H54 (cell line): Measurements from ENCODE around the gene RAB30.
"Not testable (repeated sequence)": the region's sequence is repeated elsewhere in the genome, so short reads cannot be mapped to it uniquely, and the experiment has no call there.

Source experiments
- DNase-seq: peaks from one replicate; pipeline ENCODE4 v3.0.0; 2011; ENCODE audit warnings: low spot score, mixed read lengths; ENCODE audit not compliant: insufficient read length
- FAIRE-seq: peaks from 3 replicates; lab custom pipeline; 2011; peaks lifted over from hg19 to GRCh38; lab: Jason Lieb, UNC
- POLR2A ChIP-seq: IDR thresholded peaks from 2 replicates; pipeline ENCODE4 v1.6.1; 2011; ENCODE audit warnings: low read depth, mild to moderate bottlenecking, low read length

Gene RAB30

DNA sequence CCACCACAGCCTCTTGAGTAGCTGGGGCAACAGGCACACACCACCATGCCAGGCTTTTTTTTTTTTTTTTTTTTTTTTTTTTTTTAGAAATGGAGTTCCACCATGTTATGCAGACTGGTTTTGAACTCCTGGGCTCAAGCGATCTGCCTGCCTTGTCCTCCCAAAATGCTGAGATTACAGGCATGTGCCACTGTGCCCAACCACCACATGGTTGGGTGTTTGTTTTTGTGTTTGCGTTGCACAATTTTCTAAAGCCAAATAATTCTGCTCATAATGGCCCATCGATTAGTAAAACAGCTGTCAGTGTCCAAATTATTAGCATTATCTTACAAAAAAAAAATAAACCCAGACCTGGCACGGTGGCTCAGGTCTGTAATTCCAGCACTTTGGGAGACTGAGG lies 104.3 kb downstream of the RAB30 start:
- no peak for DNase-seq
- no peak for FAIRE-seq
- no peak for TF ChIP-seq POLR2A

DNA sequence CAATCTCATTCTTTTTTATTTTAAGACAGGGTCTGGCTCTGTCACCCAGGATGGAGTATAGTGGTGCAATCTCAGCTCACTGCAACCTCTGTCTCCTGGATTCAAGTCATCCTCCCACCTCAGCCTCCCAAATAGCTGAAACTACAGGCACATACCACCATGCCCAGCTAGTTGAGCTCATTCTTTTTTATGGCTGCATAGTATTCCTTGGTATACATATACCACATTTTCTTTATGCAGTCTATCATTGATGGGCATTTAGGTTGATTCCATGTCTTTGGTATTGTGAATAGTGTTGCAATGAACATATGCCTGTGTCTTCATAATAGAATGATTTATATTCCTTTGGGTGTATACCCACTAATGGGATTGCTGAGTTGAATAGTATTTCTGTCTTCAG lies 109.7 kb downstream of the RAB30 start:
- DNase-seq, FAIRE-seq: not testable (repeated sequence)

DNA sequence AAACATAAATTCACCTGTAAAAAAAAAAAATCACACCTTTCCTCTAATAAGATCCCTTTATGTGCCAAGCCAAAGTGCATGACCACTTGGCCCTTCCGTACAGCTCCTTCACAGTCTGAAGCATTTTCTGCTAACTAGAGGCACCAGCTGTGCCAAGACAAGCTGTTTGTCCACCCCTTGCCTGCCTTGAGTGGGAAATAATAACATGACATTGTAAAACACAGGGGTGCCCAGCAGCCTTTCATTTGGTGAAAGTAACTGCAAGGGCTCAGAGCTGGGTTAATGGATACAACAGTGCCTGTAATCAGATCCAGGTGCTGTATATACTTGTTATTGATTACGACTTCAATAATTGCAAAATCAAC lies 110.9 kb downstream of the RAB30 start:
- no peak for FAIRE-seq
- no peak for TF ChIP-seq POLR2A
- DNase-seq: no peak

DNA sequence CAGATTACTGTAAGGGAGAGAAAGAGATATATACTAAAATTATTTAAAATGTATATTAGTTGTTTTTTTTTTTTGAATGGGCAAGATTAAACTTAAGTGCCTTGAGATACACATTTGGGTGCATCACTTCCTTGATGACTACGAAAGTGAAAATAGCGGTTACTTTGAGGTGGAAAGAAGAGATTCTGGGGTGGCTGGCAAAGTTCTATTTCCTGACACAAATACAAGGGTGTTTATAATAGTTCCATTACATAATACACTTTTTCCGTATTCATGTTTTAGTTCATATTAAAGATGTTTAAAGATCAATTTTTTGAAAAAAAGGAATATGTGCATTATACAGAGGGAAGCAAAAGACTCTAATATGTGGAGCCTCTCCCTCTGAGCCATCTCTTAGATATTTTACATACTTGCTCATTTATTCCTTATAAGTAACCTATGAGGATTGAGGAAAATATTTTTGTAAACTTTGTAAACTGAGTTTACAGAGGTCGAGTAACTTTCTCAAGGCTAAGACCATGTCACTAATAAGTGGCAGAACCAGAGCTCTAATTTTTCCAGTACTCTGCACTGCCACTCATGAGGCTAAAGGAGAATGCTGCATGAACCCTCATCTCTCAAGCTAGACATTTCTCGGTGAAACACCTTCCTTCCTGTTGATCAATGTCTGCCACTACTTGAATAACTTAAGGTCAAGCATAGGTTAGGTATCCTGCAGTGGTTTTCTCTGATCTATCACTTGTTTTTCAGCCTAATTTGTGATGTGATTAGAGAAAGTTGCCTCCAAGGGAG lies 111.5 kb downstream of the RAB30 start:
- TF ChIP-seq POLR2A: no peak
- FAIRE-seq (no peak), DNase-seq (no peak)

DNA sequence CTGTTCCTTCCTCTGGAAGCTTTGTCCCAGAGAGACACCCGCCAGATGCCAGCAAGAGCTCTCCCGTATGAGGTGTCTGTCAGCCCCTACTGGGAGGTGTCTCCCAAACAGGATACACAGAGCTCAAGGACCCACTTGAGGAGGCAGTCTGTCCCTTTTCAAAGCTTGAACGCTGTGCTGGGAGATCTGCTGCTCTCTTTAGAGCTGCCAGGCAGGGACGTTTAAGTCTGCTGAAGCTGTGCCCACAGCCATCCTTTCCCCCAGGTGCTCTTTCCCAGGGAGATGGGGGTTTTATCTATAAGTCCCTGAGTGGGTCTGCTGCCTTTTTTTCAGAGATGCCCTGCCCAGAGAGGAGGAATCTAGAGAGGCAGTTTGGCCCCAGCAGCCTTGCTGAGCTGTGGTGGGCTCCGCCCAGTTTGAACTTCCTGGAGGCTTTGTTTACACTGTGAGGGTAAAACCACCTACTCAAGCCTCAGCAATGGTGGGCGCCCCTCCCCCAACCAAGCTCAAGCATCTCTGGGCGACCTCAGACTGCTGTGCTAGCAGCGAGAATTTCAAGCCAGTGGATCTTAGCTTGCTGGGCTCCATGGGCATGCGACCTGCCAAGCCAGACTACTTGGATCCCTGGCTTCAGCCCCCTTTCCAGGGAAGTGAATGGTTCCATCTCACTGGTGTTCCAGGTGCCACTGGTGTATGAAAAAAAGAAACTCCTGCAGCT lies 115.8 kb downstream of the RAB30 start:
- DNase-seq, FAIRE-seq: not testable (repeated sequence)

DNA sequence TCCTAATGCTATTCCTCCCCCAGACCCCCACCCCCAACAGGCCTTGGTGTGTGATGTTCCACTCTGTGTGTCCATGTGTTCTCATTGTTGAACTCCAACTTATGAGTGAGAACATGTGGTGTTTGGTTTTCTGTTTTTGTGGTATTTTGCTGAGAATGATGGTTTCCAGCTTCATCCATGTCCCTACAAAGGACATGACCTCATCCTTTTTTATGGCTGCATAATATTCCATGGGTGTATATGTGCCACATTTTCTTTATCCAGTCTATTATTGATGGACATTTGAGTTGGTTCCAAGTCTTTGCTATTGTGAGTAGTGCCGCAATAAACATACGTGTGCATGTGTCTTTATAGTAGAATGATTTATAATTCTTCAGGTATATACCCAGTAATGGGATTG lies 121.2 kb downstream of the RAB30 start:
- not testable (repeated sequence) for DNase-seq, FAIRE-seq

DNA sequence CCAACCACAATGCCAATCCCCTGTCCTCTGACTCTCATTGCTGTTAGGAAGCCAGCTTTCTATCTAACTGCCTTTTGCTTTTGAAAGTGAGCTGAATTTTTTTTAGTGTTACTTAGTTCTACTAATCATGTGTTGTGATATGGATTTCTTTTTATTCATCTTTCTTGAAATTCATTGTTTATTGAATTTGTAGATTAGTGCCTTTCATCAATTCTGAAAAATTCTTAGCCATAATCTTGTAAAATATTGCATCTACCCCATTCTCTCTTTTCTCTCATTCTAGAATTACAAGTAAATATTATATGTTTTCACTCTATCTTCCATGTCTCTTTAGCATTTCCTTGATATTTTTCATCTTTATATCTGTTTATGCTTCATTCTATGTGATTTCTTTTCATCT lies 122.3 kb downstream of the RAB30 start:
- FAIRE-seq (no peak), DNase-seq (no peak)
- no peak for TF ChIP-seq POLR2A

DNA sequence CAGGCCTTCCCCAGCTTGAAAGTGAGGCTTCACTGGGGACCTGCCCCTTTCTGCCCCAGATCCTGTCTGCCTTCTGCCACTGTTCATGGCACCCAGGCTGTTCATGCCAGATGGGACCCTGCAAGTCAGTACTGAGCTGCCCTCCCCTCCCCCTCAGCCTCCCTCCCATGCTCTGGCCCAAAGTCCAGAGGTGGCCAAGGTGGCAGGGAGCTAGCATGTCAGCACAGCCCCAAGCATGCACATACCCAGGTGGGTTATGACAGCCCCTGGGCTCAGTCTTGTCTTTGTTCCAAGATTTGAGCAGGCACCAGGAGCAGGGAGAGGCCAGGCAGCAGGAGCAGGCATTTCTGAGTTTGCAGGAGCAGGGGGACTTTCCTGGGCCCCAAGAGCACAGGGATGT lies 126.0 kb downstream of the RAB30 start:
- DNase-seq: no peak
- no peak for TF ChIP-seq POLR2A
- no peak for FAIRE-seq

DNA sequence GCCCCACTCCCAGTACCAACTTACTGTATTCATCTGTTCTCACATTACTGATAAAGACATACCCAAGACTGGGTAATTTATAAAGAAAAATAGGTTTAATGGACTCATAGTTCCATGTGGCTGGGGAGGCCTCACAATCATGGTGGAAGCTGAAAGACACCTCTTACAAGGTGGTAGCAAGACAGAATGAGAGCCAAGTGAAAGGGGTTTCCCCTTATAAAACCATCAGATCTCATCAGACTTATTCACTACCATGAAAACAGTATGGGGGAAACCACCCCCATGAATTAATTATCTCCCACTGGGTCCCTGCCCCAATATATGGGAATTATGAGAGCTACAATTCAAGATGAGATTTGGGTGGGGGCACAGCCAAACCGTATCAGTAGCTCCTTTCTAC lies 126.7 kb downstream of the RAB30 start:
- not testable (repeated sequence) for DNase-seq, FAIRE-seq

DNA sequence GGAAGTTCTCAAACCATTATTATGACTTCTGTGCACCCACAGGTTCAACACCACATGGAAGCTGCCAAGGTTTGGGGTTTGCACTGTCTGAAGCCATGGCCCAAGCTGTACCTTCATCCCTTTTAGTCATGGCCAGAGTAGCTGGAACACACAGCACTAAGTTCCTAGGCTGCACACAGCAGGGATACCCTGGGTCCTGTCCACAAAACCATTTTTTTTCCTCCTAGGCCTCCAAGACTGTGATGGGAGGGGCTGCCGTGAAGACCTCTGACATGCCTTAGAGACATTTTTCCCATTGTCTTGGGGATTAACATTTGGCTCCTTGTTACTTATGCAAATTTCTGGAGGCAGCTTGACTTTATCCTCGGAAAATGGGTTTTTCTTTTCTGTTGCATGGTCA lies 127.5 kb downstream of the RAB30 start:
- FAIRE-seq: no peak
- no peak for DNase-seq
- no peak for TF ChIP-seq POLR2A

DNA sequence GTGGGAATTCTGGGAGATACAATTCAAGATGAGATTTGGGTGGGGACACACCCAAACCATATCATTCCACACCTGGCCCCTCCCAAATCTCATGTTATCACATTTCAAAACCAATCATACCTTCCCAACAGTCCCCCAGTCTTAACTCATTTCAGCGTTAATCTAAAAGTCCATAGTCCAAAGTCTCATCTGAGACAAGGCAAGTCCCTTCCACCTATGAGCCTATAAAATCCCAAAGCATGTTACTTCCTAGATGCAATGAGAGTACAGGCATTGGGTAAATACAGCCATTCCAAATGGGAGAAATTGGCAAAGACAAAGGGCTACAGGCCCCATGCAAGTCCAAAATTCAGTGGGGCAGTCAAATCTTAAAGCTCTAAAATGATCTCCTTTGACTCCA lies 128.3 kb downstream of the RAB30 start:
- not testable (repeated sequence) for DNase-seq, FAIRE-seq

DNA sequence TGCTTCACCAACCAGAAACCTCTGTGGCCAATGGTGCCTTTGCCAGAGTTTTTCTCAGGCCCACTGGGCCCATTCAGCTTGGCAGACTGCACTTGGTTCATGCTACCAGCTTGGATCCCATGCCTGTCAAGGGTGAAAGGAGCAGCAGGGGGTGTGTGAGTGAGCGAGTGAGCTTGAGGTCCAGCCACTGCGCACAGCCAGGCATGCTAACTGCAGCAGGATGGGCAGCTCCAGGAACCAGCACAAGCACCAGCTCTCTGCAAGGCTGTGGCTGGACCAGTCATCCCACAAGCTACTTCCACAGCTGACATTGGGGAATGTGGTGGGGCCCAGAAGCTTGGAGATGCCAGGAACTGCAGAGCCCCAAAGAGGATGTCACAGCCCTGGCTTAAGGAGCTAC lies 129.3 kb downstream of the RAB30 start:
- FAIRE-seq: no peak
- no peak for TF ChIP-seq POLR2A
- no peak for DNase-seq

DNA sequence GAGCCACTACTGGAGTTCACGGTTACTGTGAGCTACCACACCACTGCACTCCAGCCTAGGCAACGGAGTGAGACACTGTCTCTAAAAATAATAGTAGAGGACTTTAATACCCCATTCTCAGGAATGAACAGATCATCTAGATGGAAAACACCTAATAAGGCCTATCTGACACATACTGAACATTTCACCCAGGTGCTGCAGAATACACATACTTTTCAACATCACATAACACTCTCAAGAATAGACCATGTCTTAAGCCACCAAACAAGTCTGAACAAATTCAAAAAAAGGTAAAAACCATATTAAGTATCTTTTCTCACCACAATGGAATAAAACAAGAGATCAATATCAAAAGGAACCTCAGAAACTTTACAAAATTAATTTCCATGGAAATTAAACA lies 132.2 kb downstream of the RAB30 start:
- FAIRE-seq: no peak
- DNase-seq: no peak
- TF ChIP-seq POLR2A: no peak

DNA sequence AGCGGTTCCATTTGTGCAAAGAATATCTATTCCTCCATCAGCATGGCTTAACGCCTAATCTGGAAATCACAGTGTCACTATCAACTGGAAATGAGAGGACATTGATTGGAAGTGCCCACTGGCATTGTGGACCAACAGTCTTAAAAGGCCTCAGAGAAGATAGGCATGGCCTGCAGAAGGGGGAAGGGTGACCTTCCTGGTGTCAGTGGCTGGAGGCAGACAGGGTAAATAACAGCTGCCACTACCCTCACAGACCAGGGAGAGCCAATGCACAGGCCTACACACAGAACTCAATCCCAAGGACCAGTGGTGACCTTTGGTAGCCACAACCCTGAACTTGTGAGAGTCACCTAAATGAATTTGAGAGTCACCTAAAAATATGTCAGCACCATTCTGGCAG lies 134.1 kb downstream of the RAB30 start:
- DNase-seq: no peak
- no peak for TF ChIP-seq POLR2A
- FAIRE-seq: no peak

DNA sequence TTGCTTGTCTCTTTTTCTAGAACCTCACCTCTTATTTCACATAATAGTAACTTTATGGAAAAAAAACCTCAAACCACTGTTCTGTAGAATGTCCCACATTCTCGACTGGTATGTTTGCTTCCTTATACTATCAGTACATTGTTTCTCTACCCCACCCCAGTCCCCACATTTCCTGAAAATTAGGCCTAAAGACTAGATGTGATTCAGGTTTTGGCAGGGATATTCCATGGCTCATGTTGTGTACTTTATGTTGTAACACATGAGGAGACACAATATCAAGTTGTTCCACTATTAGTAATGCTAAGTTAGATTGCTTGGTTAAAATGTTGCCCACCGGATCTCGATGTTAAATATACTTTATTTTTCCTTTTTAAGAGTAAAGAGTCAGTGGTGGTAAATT lies 135.4 kb downstream of the RAB30 start:
- FAIRE-seq (no peak), DNase-seq (no peak)
- TF ChIP-seq POLR2A: no peak
